GM12878 (cell line): Measurements from ENCODE around the gene TMEM201. TPM values are rescaled to one million over a fixed set of nuclear protein-coding genes. Genes with fewer than 3 reads are reported as not detected.

Experiments used
- ATAC-seq: fragments of 200-7000 bp; cut with Tn5 transposase; 3 replicates; pipeline ENCODE4 v1.9.1; 2020; ENCODE audit warnings: mild to moderate bottlenecking, moderate library complexity
- BruUV-seq: library from RNA; stranded (reverse); fragments of 400-500 nt; replicated peaks from 2 replicates; lab custom pipeline; 2021; lab: Mats Ljungman, UMichigan
- CTCF ChIA-PET: fragments of 300-600 bp; sonication (Branson Sonifier 250); formaldehyde crosslinking; extraction: SDS; loops from one replicate; lab custom pipeline; 2021; ENCODE audit warnings: inconsistent platforms; lab: Yijun Ruan, JAX
- POLR2A ChIA-PET: fragments of 350-600 bp; formaldehyde crosslinking; extraction: SDS; loops from one replicate; lab custom pipeline; 2021; ENCODE audit warnings: inconsistent platforms; lab: Charles Lee
- RAD21 ChIA-PET: fragments of 300-600 bp; sonication (Branson Sonifier 250); formaldehyde crosslinking; loops from one replicate; lab custom pipeline; 2023; ENCODE audit warnings: antibody characterized with exemption; ENCODE audit not compliant: unreplicated experiment; lab: Charles Lee
- SMC1A ChIA-PET: fragments of 300-600 bp; sonication (Branson Sonifier 250); formaldehyde crosslinking; loops from one replicate; lab custom pipeline; 2023; ENCODE audit not compliant: unreplicated experiment, uncharacterized antibody; lab: Charles Lee
- DNase-seq: peaks from one replicate; pipeline ENCODE4 v3.0.0-alpha.2; 2011; ENCODE audit warnings: low read depth, low spot score
- FAIRE-seq: peaks from 3 replicates; lab custom pipeline; 2011; peaks lifted over from hg19 to GRCh38; lab: Jason Lieb, UNC
- H2AFZ ChIP-seq: 2 replicates; pipeline ENCODE4 v1.6.0; 2011; ENCODE audit warnings: low read depth, low read length, control low read depth; ENCODE audit not compliant: control insufficient read depth
- H3K27ac ChIP-seq: 2 replicates; pipeline ENCODE4 v1.5.1; 2011; ENCODE audit warnings: control low read depth; ENCODE audit not compliant: control insufficient read depth, insufficient read depth
- H3K27me3 ChIP-seq, 2 experiments: replicated peaks in 1 of 2; 2 replicates each; pipeline versions ENCODE4 v1.6.0 to v1.6.1; 2011; ENCODE audit warnings: low read length in 1 of 2; ENCODE audit not compliant: control insufficient read depth in 2 of 2, insufficient read depth in 2 of 2
- H3K36me3 ChIP-seq, 2 experiments: 2 replicates each; pipeline ENCODE4 v1.5.1; 2011; ENCODE audit warnings: low read length in 1 of 2; ENCODE audit not compliant: control insufficient read depth in 2 of 2, insufficient read depth in 2 of 2
- H3K4me1 ChIP-seq: 2 replicates; pipeline ENCODE4 v1.6.1; 2011; ENCODE audit warnings: mild to moderate bottlenecking, low read length, moderate library complexity, mixed read lengths; ENCODE audit not compliant: control insufficient read depth, insufficient read depth
- H3K4me2 ChIP-seq: 2 replicates; pipeline ENCODE4 v1.6.0; 2011; ENCODE audit warnings: control low read depth; ENCODE audit not compliant: control insufficient read depth, insufficient read depth
- H3K4me3 ChIP-seq: fragments of 200-600 bp; sonication (generic); 2 replicates; pipeline ENCODE4 v1.5.1; 2016
- H3K79me2 ChIP-seq: 2 replicates; pipeline ENCODE4 v1.6.0; 2011; ENCODE audit warnings: low read length; ENCODE audit not compliant: control insufficient read depth, insufficient read depth
- H3K9ac ChIP-seq: 2 replicates; pipeline ENCODE4 v1.8.0; 2011; ENCODE audit warnings: low read length, control low read depth, mixed read lengths; ENCODE audit not compliant: control insufficient read depth, insufficient read depth
- H3K9me3 ChIP-seq: replicated peaks from 3 replicates; pipeline ENCODE4 v1.5.1; 2011; ENCODE audit warnings: mild to moderate bottlenecking, low read length; ENCODE audit not compliant: control insufficient read depth, insufficient read depth
- H4K20me1 ChIP-seq: 2 replicates; pipeline ENCODE4 v1.6.0; 2011; ENCODE audit not compliant: control insufficient read depth, insufficient read depth
- MTA2 ChIP-seq: fragments of 450-650 bp; IDR thresholded peaks from 2 replicates; pipeline ENCODE4 v1.6.1; 2016; ENCODE audit warnings: low read depth, mild to moderate bottlenecking, moderate library complexity
- MYC ChIP-seq: IDR thresholded peaks from 2 replicates; pipeline ENCODE4 v1.6.1; 2011; ENCODE audit warnings: mild to moderate bottlenecking, low read length, moderate library complexity, inconsistent platforms; ENCODE audit not compliant: insufficient read depth, insufficient replicate concordance, insufficient read length, severe bottlenecking
- PAX5 ChIP-seq: IDR thresholded peaks from 2 replicates; pipeline ENCODE4 v1.6.1; 2011; ENCODE audit warnings: low read depth, low read length, borderline replicate concordance
- SIX5 ChIP-seq: IDR thresholded peaks from 2 replicates; pipeline ENCODE4 v1.6.1; 2011; ENCODE audit warnings: mild to moderate bottlenecking, low read depth, low read length, moderate library complexity; ENCODE audit not compliant: severe bottlenecking
- SMARCA5 ChIP-seq: fragments of 450-650 bp; IDR thresholded peaks from 2 replicates; pipeline ENCODE4 v1.6.1; 2017; ENCODE audit warnings: mild to moderate bottlenecking
- STAT1 ChIP-seq: fragments of 450-650 bp; conservative IDR thresholded peaks from 2 replicates; pipeline ENCODE4 v1.6.1; 2014; ENCODE audit warnings: antibody characterized with exemption, mild to moderate bottlenecking
- WGBS: methylation state at CpG from one replicate; pipeline ENCODE4 v1.1.6; 2016; ENCODE audit warnings: low lambda C conversion rate; ENCODE audit not compliant: insufficient replicate concordance, insufficient coverage; ENCODE audit errors: missing lambda C conversion rate; 5-methylcytosine and 5-hydroxymethylcytosine counted together
- in situ Hi-C: fragments of 300-500 bp; cut with MboI; formaldehyde crosslinking; loops from 9 replicates; pipeline ENCODE4 v1.14.3; 2018; ENCODE audit warnings: mixed read lengths
- intact Hi-C: fragments of 100-400 bp; cut with micrococcal nuclease; formaldehyde crosslinking; loops from one replicate; pipeline ENCODE4 v1.14.2; 2022; ENCODE audit not compliant: unreplicated experiment
- polyA plus RNA-seq, 11 experiments: library from polyadenylated mRNA; depleted of rRNA in 4 of 11; unstranded in 6 of 11; stranded (reverse) in 5 of 11; fragments of >200 nt; fragmentation: Nextera tagmentation in 4 of 11; fragmentation: Illumina TruSeq in 1 of 11; extraction: Ambion mirVana in 4 of 11; extraction: Trizol in 1 of 11; gene quantifications; 1 replicate in 1 of 11; 2 replicates in 10 of 11; pipeline versions ENCODE4 v1.2.1 to v1.2.3, GENCODE V29; 2011 to 2016; ENCODE audit warnings: inconsistent platforms in 2 of 11, missing spikeins in 2 of 11, low read depth in 1 of 11
- total RNA-seq, 4 experiments: library from RNA; depleted of rRNA in 3 of 4; stranded (reverse); fragments of >200 nt in 3 of 4; fragmentation: Illumina TruSeq in 1 of 4; extraction: Trizol in 1 of 4; gene quantifications; 2 replicates each; pipeline versions ENCODE4 v1.2.1 to v1.2.3, GENCODE V29; 2013 to 2021
- TF ChIP-seq, protein P1 (sequence below): fragments of 450-650 bp; IDR thresholded peaks from 2 replicates; pipeline ENCODE4 v1.6.1; 2018; ENCODE audit warnings: borderline replicate concordance, mild to moderate bottlenecking; ENCODE audit not compliant: partially characterized antibody
- TF ChIP-seq, protein P2 (sequence below): IDR thresholded peaks from 2 replicates; pipeline ENCODE4 v1.6.1; 2012; ENCODE audit warnings: low read depth, low read length, improper control_type of control experiment

TMEM201 gene
- total and polyA plus RNA-seq, 10 of the 15 experiments (the other 5 are each of a cell fraction or from before 2014, with no cell fraction given) = 0.13 to 26.6 (median 6.1) TPM

DNA sequence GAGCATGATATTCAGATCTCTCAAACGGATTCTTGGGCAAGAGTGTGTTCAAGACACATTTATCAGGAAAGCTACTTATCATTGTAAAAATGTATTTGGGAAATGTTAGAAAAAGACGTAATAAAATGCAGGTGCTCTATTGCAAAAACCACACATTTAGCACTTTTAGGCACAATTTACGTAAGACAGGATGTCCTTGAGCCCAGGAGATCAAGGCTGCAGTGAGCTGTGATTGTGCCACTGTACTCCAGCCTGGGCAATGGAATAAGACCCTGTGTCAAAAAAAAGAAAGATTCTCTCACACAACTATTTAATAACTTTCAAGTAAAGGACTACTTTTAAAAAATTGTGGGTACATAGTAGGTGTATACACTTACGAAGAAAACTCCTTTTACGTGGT, 31.1 kb upstream of the TMEM201 start:
- ChIA-PET RAD21 (interaction anchor here (0.7 kb wide), 1 partner anchor 62 kb away, joined by 3 read pairs; no protein-coding TSS in a partner anchor), SMC1A (no interaction called here)
- no peaks in the 10 kb centered on the region for H3K4me1 ChIP-seq
- H4K20me1 ChIP-seq = no peaks in the 10 kb centered on the region
- DNase-seq (no peak), FAIRE-seq (no peak)
- H2AFZ ChIP-seq = no peak overlapping the region
- no peak overlapping the region for H3K9ac ChIP-seq
- intact Hi-C loops = no loop called here
- no peak for TF ChIP-seq STAT1
- TF ChIP-seq, protein P1, sequence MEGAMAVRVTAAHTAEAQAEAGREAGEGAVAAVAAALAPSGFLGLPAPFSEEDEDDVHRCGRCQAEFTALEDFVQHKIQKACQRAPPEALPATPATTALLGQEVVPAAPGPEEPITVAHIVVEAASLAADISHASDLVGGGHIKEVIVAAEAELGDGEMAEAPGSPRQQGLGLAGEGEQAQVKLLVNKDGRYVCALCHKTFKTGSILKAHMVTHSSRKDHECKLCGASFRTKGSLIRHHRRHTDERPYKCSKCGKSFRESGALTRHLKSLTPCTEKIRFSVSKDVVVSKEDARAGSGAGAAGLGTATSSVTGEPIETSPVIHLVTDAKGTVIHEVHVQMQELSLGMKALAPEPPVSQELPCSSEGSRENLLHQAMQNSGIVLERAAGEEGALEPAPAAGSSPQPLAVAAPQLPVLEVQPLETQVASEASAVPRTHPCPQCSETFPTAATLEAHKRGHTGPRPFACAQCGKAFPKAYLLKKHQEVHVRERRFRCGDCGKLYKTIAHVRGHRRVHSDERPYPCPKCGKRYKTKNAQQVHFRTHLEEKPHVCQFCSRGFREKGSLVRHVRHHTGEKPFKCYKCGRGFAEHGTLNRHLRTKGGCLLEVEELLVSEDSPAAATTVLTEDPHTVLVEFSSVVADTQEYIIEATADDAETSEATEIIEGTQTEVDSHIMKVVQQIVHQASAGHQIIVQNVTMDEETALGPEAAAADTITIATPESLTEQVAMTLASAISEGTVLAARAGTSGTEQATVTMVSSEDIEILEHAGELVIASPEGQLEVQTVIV = no peak
- no peak for TF ChIP-seq SIX5
- TF ChIP-seq, protein P2, sequence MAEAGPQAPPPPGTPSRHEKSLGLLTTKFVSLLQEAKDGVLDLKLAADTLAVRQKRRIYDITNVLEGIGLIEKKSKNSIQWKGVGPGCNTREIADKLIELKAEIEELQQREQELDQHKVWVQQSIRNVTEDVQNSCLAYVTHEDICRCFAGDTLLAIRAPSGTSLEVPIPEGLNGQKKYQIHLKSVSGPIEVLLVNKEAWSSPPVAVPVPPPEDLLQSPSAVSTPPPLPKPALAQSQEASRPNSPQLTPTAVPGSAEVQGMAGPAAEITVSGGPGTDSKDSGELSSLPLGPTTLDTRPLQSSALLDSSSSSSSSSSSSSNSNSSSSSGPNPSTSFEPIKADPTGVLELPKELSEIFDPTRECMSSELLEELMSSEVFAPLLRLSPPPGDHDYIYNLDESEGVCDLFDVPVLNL = no peak
- no peak for TF ChIP-seq MYC
- no peak for TF ChIP-seq SMARCA5
- no peak for TF ChIP-seq MTA2
- TF ChIP-seq PAX5 = no peak
- TF ChIP-seq, all 136 proteins: peak for 0
- Histone ChIP-seq H3K27me3 (no peaks in the 10 kb centered on the region), H3K9me3 (no peaks in the 10 kb centered on the region), H3K4me2 (no peak overlapping the region), H3K79me2 (no peaks in the 10 kb centered on the region; the same call in 1 of the 2 replicates), H3K4me3 (no peak overlapping the region), H3K36me3 (peaks cover 11 to 12% of the 10 kb centered on the region in 2 experiments), H3K27ac (no peak overlapping the region)
- in situ Hi-C loops = no loop called here
- WGBS = 77% methylated on average over 5 of the region's 5 CpGs
- CTCF ChIA-PET = interaction anchor here (1.0 to 1.4 kb wide), 2 partner anchors 18 to 63 kb away, joined by 3 read pairs; no protein-coding TSS in a partner anchor
- POLR2A ChIA-PET = no interaction called here
- BruUV-seq = TSS peak; percentile 22
- no peak for ATAC-seq
